ENCODE results near the gene TUNAR.

DNA sequence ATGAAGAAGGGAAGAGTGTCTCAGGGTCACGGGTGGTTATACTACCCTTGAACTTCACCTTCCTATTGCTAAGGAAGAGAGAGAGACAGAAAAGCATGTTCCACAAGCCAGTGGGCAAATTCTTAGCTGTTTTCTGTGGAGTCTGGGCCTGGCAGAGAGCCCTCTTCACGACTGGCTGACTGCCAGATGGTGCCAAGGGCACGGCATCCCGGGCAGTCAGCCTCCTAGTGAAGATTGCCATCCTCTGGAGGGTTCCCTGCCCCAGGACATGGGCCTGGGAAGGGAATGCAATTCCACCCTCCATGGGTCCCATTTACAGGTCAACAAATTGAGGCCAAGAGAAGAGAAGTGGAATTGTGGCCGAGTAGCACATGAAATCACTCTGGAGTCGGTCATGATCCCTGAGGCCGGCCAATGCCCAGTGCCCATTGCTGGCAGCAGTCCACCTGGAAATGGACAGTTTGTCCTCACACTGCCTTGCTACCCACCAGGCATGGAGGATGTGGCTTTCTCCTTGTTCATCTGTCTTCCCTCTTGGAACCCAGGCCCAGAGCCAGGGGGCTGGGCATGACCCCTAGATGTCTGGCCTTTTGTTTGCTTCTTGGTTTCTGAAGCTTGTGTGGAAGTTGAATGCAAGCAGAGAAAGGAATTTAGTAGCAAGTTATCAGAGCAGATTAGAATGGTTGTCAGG is 9.9 kb downstream of the TUNAR start:
- TF ChIP-seq CTCF (IDR thresholded peaks at IDR 0.05 in 2 of 3, conservative IDR thresholded peaks at IDR 0.05 in 1 of 3; ENCODE audit: insufficient read depth in 2 of 3, low read depth in 1 of 3, low read length in 3 of 3) (no peak), CC2D1A (IDR thresholded peaks at IDR 0.05) (no peak), MYBL2 (IDR thresholded peaks at IDR 0.05; ENCODE audit: low read depth) (no peak), MYBL2 (CRISPR knock-in tag; IDR thresholded peaks at IDR 0.05; ENCODE audit: borderline replicate concordance) (no peak), CREB1 (IDR thresholded peaks at IDR 0.05) (no peak), CREB1 (CRISPR knock-in tag; IDR thresholded peaks at IDR 0.05) (no peak), MEIS2 (IDR thresholded peaks at IDR 0.05; ENCODE audit: partially characterized antibody) (no peak), MYC (IDR thresholded peaks at IDR 0.05; ENCODE audit: low read depth, low read length) (no peak), MYC (CRISPR knock-in tag; IDR thresholded peaks at IDR 0.05; ENCODE audit: borderline replicate concordance, low read depth) (no peak), FOXJ3 (CRISPR knock-in tag; IDR thresholded peaks at IDR 0.05) (no peak)
